ENCODE measurements around the gene PPFIA4.

PPFIA4 gene

DNA sequence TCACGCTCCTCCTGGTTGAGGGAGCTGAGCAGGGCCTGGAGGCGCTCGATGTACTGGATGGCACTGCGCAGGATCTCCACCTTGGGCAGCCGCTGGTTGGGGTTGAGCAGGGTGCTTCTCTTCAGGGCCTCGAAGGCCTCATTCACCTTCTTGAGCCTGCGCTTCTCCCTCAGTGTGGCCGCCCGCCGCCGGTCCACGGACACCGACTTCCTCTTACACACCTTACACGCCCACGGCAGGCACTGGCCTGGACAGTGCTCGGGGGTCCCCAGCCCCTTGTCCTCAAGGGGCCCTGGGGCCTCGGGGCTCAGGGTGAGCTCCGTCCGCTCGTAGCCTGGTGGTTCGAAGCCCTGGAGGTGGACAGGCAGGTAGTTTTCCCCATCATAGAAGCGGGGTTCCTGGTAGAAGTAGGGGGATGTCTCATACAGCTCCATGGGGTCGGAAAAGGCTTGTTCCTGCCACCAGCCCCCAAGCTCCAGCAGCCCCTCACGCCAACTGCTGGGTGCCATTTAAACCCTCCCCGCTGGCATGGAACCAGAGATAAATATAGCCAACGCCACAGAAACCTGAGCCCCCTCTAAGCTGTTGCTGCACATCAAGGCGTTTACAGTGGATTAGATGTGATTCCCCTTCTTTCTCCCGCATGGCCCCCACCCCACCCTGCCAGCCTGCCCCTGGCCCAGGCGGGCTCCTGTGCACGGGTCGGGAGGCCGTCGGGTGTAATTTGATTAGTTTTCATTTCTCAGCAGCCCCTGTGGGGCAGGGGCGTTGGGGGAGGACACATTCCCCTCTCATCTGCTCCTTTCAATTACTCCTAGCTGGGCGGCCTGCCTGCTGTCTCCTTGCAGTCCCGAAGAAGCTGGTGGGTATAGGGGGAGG, 59.5 kb downstream of the PPFIA4 start, which contains the start of gene MYOG:
TSS of gene MYOG (minus strand) at position 485 of the 879 bp plus-strand sequence. CDS start at position 434, 51 bp downstream.
- no peak for DNase-seq

DNA sequence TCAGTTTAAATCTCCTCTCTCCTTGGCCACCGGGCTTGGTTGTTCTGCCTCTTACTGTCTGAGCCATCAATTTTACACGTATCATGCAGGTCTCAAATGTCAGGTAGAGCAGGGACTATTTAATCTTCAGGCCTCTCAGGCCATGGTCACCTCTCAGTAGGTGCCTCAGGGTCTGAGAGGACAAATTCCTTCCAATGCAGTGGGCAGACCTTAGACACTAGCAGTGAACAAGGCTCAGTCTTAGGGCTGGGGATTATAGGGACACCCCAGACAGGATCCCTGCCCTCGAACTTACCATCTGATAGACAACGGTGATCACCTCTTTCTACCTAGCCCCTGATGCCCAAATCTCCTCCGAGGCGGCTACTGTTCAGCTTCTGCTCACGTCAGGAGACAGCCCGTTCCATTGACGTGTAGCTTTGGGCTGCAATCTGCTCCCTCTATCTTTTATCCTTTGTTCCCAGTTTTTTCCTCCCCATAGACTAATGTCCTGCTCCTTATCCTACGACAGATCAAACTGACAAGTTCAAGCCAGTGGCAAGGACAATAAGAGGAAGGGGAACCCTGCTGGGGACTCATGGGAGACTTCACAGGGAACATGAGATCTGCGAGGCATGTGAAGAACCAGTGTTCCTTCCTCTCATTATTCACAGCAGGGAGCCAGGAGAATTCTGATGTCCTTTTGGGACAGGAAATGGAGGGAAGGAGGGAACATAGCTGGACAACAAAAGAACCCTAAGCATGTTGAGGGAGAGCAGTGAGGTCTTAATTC, 60.9 kb downstream of the PPFIA4 start:
- DNase-seq = no peak

DNA sequence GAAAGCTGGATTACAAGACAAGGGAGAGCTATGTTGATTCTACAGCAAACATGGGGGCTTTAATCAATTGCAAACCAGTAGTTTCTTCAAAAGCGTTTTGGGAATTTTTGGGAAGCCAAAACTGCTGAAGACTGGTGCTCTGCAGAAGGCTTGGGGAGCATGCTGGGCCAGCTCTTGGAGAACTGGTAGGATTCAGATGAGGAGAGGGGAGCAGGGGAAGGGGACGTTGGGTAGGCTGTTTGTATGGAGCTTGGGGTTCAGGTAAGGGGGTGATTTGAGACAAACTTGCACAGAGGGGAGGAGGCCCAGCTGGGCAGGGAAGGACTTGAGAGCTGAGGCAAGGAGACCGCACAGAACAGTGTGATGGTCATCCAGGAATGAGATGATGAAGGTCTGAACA, 62.1 kb downstream of the PPFIA4 start:
- no peak for DNase-seq

DNA sequence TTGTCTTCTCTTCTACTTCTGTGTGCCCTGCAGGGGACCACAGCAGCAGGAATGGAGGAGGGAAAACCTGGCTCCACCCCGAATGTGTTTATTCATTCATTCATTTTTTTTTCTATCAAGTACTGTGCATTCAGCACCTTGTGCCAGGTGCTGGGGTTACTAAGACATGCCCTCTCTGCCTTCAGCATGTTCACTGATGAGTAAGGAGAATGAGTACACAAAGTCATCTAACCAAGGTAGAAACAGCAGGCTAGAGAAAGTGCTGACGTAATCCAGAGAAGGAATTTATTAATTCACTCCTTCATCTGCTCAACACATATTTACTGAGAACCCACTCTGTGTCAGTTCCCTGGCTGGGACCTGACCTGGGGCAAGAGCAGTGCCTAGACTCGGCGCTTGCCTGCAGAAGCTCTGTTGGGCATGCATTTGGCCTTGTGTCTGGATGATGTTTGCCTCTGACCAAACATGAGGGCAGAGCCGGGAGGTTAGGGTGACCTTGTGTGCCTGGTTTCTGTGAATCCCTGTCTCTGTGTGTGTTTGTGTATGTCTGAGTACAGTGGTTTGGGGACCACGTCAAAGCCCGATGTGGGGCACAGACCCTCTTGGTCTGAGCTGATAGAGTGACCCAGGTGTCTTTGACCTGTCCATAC, 62.8 kb downstream of the PPFIA4 start:
- no peak for DNase-seq

DNA sequence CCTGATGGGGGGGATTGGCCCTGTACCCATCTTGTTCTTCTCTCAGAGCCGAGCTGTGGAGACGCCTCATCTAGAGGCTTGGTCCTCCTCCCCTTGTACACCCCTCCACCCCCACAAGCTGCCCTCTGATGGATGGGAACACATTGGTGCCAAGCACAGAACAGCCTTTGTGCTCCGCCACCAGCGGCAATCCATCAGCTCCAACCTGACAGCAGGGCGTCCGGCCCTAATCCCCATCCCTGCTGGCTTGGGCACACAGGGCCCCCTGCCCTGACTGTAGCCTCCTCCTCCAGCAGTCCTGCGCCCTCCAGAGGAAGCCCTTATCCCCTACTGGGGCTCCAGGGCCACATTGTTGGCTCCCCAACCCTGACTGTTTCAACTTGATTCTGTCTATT, 63.4 kb downstream of the PPFIA4 start:
- no peak for DNase-seq

DNA sequence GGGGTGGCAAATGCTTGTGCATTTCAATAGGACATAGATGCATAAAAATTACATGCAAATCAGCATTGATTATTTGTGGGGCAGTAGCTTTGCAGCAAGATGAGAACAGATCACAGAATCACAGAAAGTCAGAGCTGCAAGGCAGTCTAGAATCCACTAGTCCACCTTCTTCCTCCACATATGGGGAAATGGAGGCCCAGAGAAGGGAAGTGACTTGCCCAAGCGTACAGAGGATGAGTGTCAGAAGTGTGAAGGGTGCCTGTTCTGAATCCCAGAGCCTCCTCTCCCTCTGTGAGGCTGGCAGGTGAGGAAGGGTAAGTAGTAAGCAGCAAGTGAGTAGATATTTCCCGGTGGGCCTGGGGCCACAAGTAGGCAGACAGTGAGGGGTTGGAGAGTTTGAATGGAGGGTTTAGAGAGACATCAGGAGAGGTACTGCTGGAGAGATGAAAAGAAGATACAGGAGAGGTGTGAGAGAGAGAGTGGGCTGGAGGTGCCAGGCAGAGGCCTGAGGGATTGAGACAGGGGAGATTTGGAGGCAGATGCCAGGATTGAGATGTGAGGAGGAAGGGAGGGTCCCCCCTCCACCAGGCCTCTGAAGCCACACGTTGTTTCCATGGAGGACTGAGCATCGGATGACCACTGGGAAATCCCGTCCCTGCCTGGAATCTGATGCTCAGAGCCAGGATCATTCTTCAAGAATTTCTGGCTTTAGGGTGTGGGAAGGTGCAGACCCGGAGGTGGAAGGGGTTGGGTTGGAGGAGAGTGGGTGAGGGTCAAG, 64.3 kb downstream of the PPFIA4 start:
- DNase-seq = no peak

DNA sequence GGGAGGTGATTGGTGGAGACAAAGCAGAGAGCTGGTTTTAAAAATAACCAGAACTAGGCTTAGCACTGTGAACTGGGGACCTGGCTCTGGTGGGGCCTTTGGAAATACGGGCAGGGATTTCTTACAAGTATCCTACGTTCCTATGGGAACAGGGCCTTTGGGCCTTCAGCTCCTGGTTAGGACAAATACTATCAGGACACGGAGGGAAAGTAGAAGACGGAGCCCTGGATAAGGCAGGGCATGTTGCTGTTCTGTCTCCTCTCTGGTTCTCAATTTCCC, 64.8 kb downstream of the PPFIA4 start:
- DNase-seq = no peak

DNA sequence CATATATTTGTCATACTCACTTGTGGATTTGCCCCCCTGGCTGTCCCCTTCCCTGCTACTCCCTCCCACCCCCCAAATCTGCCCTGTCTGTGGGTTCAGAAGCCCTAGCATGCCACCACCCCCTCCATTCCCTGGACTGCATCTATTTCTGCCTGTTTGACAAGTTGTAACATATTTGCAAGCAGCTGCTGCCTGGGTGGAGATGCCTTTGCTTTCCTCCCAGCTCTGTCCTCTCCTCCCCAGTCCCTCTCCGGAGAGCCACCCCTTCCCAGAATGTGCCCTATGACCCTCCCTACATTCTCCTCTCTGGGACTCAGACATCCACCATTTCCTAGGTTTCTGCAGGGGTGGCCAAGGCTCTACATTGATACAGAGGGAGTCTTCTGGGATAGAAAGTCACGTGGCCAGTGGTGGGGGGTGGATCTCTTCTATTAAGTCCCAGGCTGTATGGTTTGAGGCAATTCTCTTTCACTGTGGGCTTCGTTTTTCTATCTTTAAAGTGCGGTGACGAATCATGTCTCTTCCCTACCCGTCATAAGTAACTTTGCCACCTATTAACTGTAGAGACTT, 65.6 kb downstream of the PPFIA4 start:
- no peak for DNase-seq

DNA sequence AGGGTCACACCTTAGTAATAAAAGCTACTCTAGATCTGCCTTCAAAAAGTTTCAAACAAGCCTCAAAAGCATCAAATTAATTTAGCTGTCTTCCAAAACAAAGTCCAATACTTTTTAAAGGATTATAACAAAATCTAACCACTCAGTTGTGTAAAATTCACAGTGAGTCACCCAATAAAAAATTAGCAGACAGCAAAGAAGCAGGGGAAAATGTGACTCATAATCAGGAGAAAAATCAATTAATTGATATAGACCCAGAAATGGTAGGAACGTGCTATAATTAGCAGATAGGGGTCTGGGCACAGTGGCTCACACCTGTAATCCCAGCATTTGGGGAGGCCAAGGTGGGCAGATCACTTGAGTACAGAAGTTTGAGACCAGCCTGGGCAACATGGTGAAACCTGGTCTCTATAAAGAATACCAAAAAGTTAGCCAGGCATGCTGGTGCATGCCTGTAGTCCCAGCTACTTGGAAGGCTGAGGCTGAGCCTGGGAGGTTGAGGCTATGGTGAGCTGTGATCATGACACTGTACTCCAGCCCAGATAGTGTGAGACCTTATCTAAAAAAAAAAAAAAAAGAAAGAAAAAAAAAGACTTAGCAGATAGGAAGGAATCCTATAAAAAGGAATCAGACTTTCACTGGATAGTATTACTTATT, 67.6 kb downstream of the PPFIA4 start:
- no peak for DNase-seq

DNA sequence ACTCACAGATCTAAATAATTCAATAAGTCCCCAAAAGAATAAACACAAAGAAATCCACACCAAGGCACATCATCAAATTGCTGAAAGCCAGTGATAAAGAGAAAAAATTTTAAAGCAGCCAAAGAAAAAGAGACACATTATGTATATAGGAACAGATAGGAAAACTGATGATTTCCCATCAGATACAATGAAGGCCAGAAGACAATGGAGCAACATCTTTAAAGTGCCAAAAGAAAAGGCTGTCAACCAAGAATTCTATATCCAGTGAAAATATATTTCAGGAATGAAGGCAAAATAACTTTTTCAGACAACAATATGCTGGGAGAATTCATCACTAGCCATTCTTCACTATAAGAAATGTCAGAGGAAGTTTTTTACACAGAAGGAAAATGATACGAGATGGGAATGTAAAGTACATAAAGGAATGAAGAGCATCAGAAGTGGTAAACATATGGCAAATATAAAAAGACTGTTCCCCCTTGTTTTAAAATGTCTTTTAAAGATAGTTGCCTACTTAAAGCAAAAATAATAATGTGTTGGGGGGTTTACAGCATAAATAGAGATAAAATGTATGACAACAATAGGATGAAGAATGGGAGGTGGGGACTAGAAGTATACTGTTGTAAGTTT, 68.9 kb downstream of the PPFIA4 start:
- DNase-seq = no peak

DNA sequence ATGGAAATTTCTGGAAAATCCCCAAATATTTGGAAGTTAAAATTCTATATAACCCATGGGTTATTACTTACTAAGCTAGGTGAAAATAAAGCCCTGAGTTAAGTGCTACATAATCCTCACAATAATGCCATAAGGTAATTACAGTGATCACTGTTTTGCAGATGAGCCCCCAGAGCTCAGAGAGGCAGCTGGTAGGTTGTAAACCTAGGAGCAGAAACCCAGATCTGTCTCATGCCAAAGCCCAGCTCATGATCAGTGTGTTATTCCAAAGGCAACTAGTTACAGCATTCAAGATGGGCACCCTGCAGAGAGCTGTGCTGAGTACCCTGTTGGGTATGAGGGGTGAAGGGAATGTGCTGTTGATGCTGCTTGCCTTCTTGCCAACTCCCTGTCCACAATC, 70.3 kb downstream of the PPFIA4 start:
- DNase-seq = no peak

DNA sequence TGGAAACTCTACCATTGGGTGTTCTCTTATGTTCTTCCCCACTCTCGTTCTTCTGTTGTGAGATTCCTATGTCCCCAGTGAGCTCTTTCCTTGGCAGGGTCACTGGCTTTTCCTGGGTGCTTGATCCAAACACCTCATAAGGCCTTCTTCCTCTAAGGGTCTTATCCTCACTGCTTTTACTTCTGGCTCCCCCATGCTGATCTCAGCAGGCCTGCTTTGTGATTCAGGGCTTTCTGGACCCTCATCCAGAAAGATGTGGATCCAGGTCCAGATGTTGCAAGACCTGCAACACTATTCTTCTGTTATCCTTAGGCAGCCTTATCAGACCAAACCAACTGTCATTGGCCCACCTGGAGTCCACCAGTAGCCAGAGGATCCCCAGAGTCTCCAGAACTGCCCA, 70.7 kb downstream of the PPFIA4 start:
- DNase-seq = no peak

DNA sequence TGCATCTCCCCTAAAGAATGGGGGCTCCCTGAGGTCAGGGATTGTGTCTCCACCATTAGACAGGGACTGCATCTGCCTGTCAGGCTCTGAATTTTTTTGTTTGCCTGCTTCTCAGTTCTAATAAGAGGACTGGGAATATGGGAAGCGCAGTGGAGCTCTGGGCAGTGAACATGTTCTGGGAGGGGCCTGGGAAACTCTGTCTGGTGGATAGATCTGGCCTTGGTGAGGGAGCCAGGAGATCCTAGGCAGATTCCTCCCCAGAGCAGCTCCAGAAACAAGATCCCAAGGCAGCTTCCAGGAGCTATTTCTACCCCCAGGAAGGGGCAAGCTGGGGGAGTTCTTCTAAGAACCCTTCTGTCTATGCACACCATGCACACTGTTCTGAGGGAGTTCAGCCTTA, 72.2 kb downstream of the PPFIA4 start:
- DNase-seq = no peak

DNA sequence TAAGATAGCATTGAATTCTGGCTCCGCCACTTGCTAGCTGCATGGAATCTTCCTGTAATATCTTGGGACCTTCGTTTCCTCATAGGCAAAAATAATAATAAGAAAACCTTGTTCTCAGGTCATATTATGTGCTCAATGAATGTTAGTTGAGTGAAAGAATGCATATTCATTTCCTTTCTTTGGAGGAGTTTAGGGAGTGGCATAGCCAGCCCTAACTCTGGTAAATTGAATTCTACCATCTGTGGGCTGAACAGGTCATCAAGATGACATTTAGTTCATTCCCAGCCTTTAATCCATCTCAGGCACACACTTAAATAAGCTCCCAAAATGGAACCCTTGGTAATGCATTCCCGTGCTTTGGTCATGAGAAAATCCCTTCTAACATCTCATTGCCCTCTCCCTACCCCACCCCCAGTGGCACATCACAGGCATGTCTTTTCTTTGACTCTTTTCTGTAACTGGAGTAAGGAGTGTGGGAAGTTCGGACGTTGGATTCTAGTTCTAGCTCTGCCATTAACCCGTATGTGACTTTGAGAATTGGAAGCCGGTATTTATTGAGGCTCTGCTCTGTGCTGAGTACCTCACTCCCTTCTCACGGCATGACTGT, 72.7 kb downstream of the PPFIA4 start:
- no peak for DNase-seq

DNA sequence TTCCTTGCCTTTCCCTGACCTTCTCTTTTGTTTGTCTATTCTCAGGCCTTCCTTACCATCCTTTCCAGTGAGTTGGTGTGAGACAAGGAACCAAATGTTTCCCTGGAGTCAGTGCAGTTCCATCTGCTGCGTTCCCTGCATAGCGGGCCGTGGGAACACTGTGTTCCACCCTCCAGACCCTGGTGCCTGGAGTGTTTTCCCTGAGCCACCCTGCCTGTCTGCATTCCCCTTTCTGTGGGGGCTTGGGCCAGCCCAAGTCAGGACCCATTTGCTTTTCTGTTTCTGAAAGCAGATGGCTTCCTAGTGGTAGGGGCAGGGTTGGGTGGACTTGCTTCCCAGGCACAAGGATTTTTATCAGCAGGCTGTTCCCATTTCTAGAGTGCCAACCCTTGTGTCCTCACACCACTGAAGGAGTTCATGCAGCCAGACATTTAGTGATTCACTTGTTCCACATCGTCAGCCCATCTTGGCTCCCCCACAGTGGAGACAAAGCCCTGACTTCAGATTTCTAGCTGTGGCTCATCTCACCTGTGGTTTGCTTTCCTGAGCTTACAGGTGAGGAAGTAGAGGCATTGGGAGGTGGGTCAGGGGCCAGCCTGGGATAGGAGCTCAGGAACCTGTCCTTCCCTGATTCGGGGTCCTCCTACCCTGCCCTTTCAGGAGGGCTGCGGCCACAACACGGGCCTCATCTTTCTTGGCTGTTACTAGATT, 73.7 kb downstream of the PPFIA4 start:
- DNase-seq = no peak

DNA sequence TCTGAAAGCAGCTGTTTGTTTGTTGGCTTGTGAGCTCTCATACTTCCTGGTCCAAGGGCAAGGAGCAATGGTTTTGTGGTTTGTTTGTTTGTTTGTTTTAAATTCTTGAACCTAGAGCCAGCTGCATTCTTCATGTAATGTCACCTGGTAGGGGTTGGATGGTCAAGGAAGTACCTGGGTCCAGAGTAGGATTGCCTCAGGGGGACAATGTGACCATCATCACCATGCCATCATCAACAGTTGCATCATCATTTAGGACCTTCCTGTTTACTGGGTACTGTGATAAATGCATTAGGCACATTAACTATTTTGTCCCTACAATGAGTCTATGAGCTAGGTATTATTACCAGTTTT, 74.2 kb downstream of the PPFIA4 start:
- no peak for DNase-seq

DNA sequence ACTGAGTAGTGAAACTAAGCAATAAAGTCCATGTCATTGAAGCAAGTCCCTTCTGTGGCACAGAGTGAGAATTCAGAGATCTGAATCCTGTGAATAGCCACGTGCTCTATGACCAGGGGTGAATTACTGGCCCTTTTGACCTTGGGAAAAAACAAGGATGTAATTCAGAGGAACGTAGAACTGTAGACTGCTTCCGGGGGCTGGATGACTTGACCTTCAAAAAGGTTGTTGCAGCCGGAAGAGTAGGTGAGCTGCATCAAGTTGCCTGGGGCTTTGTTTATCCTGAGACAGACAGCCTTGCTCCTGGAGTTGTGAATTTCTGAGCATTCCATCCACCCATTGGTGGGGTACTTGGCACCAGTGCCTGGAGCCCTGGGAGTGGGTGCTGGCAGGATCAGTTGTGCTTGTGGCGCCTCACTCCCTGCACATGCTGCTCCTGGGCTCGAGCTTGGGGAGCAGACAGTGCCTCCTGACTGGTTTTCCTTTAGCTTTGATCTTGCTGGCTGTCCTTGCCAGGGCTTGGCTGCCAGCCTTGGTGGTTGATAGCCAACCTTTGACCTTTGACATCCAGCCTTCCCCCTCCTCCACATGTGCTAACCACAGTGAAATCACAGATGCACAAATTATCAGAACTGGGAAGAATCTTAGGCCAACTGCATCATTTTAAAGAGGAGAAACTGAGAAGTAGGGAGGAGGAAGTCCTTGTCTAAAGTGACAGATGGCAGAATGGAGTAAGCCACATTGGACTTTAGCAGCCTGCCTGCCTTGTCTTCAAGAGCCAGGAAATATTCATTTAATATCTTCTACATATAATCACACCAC, 75.7 kb downstream of the PPFIA4 start:
- no peak for DNase-seq

DNA sequence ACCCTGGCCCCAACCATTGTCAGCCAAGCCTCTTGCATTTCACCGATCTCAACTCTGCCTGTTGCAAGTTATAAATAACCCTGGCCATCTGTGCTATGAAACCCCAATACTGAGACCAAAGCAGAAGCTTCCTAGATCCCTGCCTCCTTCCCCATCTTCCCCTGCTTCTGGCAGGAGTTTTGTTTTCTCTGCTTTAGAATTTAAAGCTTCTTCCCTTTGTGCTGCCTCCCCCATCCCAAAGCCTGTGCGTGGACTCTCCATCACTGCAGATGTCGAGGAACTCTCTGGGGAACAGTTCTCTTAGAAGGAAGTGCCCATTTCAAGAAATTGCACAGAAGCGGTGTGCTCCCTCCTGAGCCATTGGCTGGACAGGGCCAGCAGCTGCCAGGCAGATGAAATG, 76.9 kb downstream of the PPFIA4 start:
- DNase-seq = no peak

DNA sequence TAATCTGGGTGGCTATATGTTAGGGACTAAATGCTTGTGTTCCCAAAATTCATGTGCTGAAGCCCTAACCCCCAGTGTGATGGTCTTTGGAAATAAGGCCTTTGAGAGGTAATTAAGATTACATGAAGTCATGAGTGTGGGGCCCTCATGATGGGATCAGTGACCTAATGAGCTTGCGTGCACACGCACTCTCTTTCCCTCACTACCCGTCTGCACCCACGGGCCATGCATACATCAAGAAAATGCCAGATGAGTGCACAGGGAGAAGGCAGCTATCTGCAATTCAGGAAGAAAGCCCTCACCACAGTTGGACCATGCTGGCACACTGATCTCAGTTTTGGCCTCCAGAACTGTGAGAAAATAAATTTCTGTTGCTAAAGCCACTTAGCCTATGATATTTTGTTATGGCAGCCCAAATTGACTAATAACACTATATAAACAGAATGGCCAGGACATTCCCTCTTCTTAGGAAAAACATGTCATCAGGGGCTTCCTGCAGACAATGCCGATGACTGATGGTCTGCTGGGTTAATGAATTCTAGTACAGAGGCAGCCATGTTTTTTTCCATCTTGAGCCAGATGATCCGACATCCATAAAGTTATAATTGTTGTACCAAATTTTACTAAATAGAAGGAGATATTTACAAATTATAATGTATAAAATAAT, 77.7 kb downstream of the PPFIA4 start:
- DNase-seq = no peak

Data from stimulated activated CD4-positive, alpha-beta T cell treated with anti-CD3 and anti-CD28 coated beads, Interleukin-1b, Interleukin-23, amount 100 ng/mL, for 48 hours (primary cell).